Measurements from ENCODE around the gene CEP350. TPM values are rescaled to one million over a fixed set of nuclear protein-coding genes. Genes with fewer than 3 reads are reported as not detected.

The CEP350 gene
- polyA plus RNA-seq, 1 donor from 2014 or later, result 61.1 TPM

GRCh38 chr1:180152588-180152987 lies 198.0 kb downstream of the CEP350 start:
- Mint-ChIP-seq H3K27ac (peak overlapping the region in 1 of 3 donors; percentile 44), H3K4me3 (peak overlapping the region in 2 of 4 donors; percentile 49 to 80), H3K4me1 (peaks cover 3 to 23% (median 20%) of the 10 kb centered on the region in 3 donors), H3K9me3 (no peaks in the 10 kb centered on the region), H3K27me3 (no peaks in the 10 kb centered on the region), H3K36me3 (no peaks in the 10 kb centered on the region)

- no peaks in the 10 kb centered on the region for H3K27me3 Mint-ChIP-seq
- no peaks in the 10 kb centered on the region for H3K9me3 Mint-ChIP-seq
- H3K4me3 Mint-ChIP-seq, result peak overlapping the region in 3 of 4 donors; percentile 17 to 80 (median 71)
- H3K4me1 Mint-ChIP-seq, result peaks cover 3 to 23% (median 22%) of the 10 kb centered on the region in 3 donors
- peak overlapping the region in 2 of 3 donors; percentile 13 to 56 for H3K27ac Mint-ChIP-seq
- H3K36me3 Mint-ChIP-seq, result no peaks in the 10 kb centered on the region
Observed at GRCh38 chr1:180153032-180153431, 198.4 kb downstream of the CEP350 start.

- peaks cover 2% of the 10 kb centered on the region for H3K36me3 Mint-ChIP-seq
- H3K4me1 Mint-ChIP-seq, result peaks cover 3 to 25% (median 22%) of the 10 kb centered on the region in 3 donors
- no peaks in the 10 kb centered on the region for H3K9me3 Mint-ChIP-seq
- peak overlapping the region; percentile 56 to 90 (median 89) for H3K27ac Mint-ChIP-seq
- H3K27me3 Mint-ChIP-seq, result no peaks in the 10 kb centered on the region
- H3K4me3 Mint-ChIP-seq, result peak overlapping the region; percentile 80 to 97 (median 93)
Observed at GRCh38 chr1:180154003-180154324, 199.4 kb downstream of the CEP350 start.

- Mint-ChIP-seq H3K4me3 (peak within 1 kb of the TSS; percentile 80 to 97 (median 94)), H3K36me3 (peaks cover 2% of the 10 kb centered on the region), H3K9me3 (no peaks in the 10 kb centered on the region), H3K4me1 (peaks cover 7 to 25% (median 22%) of the 10 kb centered on the region in 3 donors), H3K27me3 (no peaks in the 10 kb centered on the region), H3K27ac (peak within 1 kb of the TSS; percentile 66 to 90 (median 89))
Observed at GRCh38 chr1:180154325-180155181, 199.9 kb downstream of the CEP350 start, which contains the start of gene QSOX1. TSS of gene QSOX1 (plus strand) at chr1:180154869. CDS start at chr1:180154908, 39 bp downstream.

GRCh38 chr1:180155182-180155682 lies 200.6 kb downstream of the CEP350 start:
- Mint-ChIP-seq H3K27ac (peak overlapping the region; percentile 66 to 82 (median 81)), H3K4me3 (peak overlapping the region; percentile 80 to 97 (median 92)), H3K27me3 (no peaks in the 10 kb centered on the region), H3K4me1 (peaks cover 7 to 25% (median 22%) of the 10 kb centered on the region in 3 donors), H3K9me3 (no peaks in the 10 kb centered on the region), H3K36me3 (peaks cover 2% of the 10 kb centered on the region)

- peaks cover 7 to 25% (median 22%) of the 10 kb centered on the region in 3 donors for H3K4me1 Mint-ChIP-seq
- no peaks in the 10 kb centered on the region for H3K27me3 Mint-ChIP-seq
- no peaks in the 10 kb centered on the region for H3K9me3 Mint-ChIP-seq
- peak overlapping the region; percentile 20 to 81 (median 66) for H3K27ac Mint-ChIP-seq
- H3K4me3 Mint-ChIP-seq, result peak overlapping the region; percentile 80 to 97 (median 92)
- H3K36me3 Mint-ChIP-seq, result peaks cover 2% of the 10 kb centered on the region
Observed at GRCh38 chr1:180156201-180156600, 201.6 kb downstream of the CEP350 start.

GRCh38 chr1:180156631-180157091 lies 202.1 kb downstream of the CEP350 start:
- Mint-ChIP-seq H3K27me3 (no peaks in the 10 kb centered on the region), H3K4me1 (peaks cover 7 to 25% (median 22%) of the 10 kb centered on the region in 3 donors), H3K4me3 (peak overlapping the region; percentile 13 to 97 (median 88)), H3K36me3 (peaks cover 2% of the 10 kb centered on the region), H3K9me3 (no peaks in the 10 kb centered on the region), H3K27ac (no peak overlapping the region)

- Mint-ChIP-seq H3K9me3 (no peaks in the 10 kb centered on the region), H3K27me3 (no peaks in the 10 kb centered on the region), H3K36me3 (peaks cover 2% of the 10 kb centered on the region), H3K27ac (no peak overlapping the region), H3K4me1 (peaks cover 7 to 25% (median 22%) of the 10 kb centered on the region in 3 donors), H3K4me3 (peak overlapping the region in 1 of 4 donors; percentile 80)
Observed at GRCh38 chr1:180157108-180157507, 202.5 kb downstream of the CEP350 start.

GRCh38 chr1:180157576-180158057 lies 203.0 kb downstream of the CEP350 start:
- H3K9me3 Mint-ChIP-seq, result no peaks in the 10 kb centered on the region
- peaks cover 7 to 25% (median 22%) of the 10 kb centered on the region in 3 donors for H3K4me1 Mint-ChIP-seq
- peaks cover 2% of the 10 kb centered on the region for H3K36me3 Mint-ChIP-seq
- H3K27me3 Mint-ChIP-seq, result no peaks in the 10 kb centered on the region
- no peak overlapping the region for H3K4me3 Mint-ChIP-seq
- no peak overlapping the region for H3K27ac Mint-ChIP-seq

GRCh38 chr1:180158149-180159147 lies 203.8 kb downstream of the CEP350 start:
- H3K27ac Mint-ChIP-seq, result no peak overlapping the region
- no peaks in the 10 kb centered on the region for H3K9me3 Mint-ChIP-seq
- peaks cover 2% of the 10 kb centered on the region for H3K36me3 Mint-ChIP-seq
- no peak overlapping the region for H3K4me3 Mint-ChIP-seq
- H3K27me3 Mint-ChIP-seq, result no peaks in the 10 kb centered on the region
- peaks cover 7 to 25% (median 22%) of the 10 kb centered on the region in 3 donors for H3K4me1 Mint-ChIP-seq

GRCh38 chr1:180160357-180160756 lies 205.7 kb downstream of the CEP350 start:
- peak overlapping the region in 1 of 3 donors; percentile 20 for H3K27ac Mint-ChIP-seq
- H3K9me3 Mint-ChIP-seq, result no peaks in the 10 kb centered on the region
- H3K4me3 Mint-ChIP-seq, result no peak overlapping the region
- peaks cover 7% of the 10 kb centered on the region for H3K36me3 Mint-ChIP-seq
- peaks cover 7 to 15% (median 14%) of the 10 kb centered on the region in 3 donors for H3K4me1 Mint-ChIP-seq
- H3K27me3 Mint-ChIP-seq, result no peaks in the 10 kb centered on the region

GRCh38 chr1:180163041-180163440 lies 208.4 kb downstream of the CEP350 start:
- Mint-ChIP-seq H3K36me3 (peaks cover 7% of the 10 kb centered on the region), H3K4me3 (no peak overlapping the region), H3K9me3 (no peaks in the 10 kb centered on the region), H3K27me3 (no peaks in the 10 kb centered on the region), H3K27ac (no peak overlapping the region), H3K4me1 (peaks cover under 1 to 3% (median 2%) of the 10 kb centered on the region in 3 donors)
